Coronary artery (tissue), 2 donors: Measurements from ENCODE around the gene PRR4.

Source experiments
- DNase-seq: peaks from one replicate; pipeline ENCODE4 v3.0.0-alpha.2; 2017; ENCODE audit warnings: low spot score
- H3K27ac ChIP-seq, 2 donors: fragments of 200-600 bp; sonication (generic); one replicate each; pipeline ENCODE4 v1.5.1; 2016 to 2019
- H3K4me3 ChIP-seq: fragments of 200-600 bp; sonication (generic); 2 replicates; pipeline ENCODE4 v1.5.1; 2016; ENCODE audit warnings: mild to moderate bottlenecking, moderate library complexity
- CTCF ChIP-seq: fragments of 200-600 bp; sonication (generic); IDR thresholded peaks from one replicate; pipeline ENCODE4 v1.5.1; 2019; ENCODE audit warnings: antibody characterized with exemption

Gene PRR4

GRCh38 chr12:10802587-10802986 is 46.7 kb downstream of the PRR4 start, which contains the start of gene TAS2R7:
TSS of gene TAS2R7 (minus strand) at chr12:10802627. CDS start at chr12:10802570, 57 bp downstream.
- Histone ChIP-seq H3K4me3 (no peak within 1 kb of the TSS), H3K27ac (no peak within 1 kb of the TSS)
- TF ChIP-seq CTCF, result no peak

GRCh38 chr12:10801741-10802140 is 47.5 kb downstream of the PRR4 start:
- Histone ChIP-seq H3K27ac (no peak overlapping the region), H3K4me3 (no peak overlapping the region)
- no peak for TF ChIP-seq CTCF
- DNase-seq, result no peak

More at GRCh38 chr12:10802587-10802986, 46.7 kb downstream of the PRR4 start, which contains the start of gene TAS2R7:
- DNase-seq, result no peak
